Urinary bladder (tissue), 4 donors: ENCODE data around the gene ZC2HC1B. TPM values are rescaled to one million over a fixed set of nuclear protein-coding genes. Genes with fewer than 3 reads are reported as not detected.

Source experiments
- DNase-seq: peaks from one replicate; pipeline ENCODE4 v3.0.0-alpha.2; 2015; ENCODE audit errors: extremely low spot score
- H3K27ac ChIP-seq: one replicate; pipeline ENCODE4 v1.5.1; 2013; ENCODE audit warnings: low read depth, mild to moderate bottlenecking, moderate library complexity
- H3K36me3 ChIP-seq: one replicate; pipeline ENCODE4 v1.6.1; 2013; ENCODE audit warnings: mild to moderate bottlenecking, moderate library complexity; ENCODE audit not compliant: insufficient read depth
- H3K4me1 ChIP-seq: one replicate; pipeline ENCODE4 v1.6.1; 2013; ENCODE audit warnings: mild to moderate bottlenecking, moderate library complexity; ENCODE audit not compliant: insufficient read depth
- H3K4me3 ChIP-seq: one replicate; pipeline ENCODE4 v1.5.1; 2013; ENCODE audit warnings: low read depth, low read length
- WGBS: extraction: QIAGEN DNeasy Blood & Tissue Kit; methylation state at CpG from one replicate; pipeline ENCODE4 v1.1.7; 2013; 5-methylcytosine and 5-hydroxymethylcytosine counted together
- polyA plus RNA-seq: library from polyadenylated mRNA; stranded (reverse); fragments of 200-250 nt; gene quantifications from one replicate; pipeline ENCODE4 v1.2.3, GENCODE V29; 2013
- total RNA-seq: library from RNA; depleted of rRNA; stranded (reverse); fragments of >200 nt; gene quantifications from one replicate; pipeline ENCODE4 v1.2.3, GENCODE V29; 2014
- donor health status: healthy with polysubstance abuse.
- donor health status: healthy.

Gene ZC2HC1B
- total and polyA plus RNA-seq, 2 donors, result not detected

DNA sequence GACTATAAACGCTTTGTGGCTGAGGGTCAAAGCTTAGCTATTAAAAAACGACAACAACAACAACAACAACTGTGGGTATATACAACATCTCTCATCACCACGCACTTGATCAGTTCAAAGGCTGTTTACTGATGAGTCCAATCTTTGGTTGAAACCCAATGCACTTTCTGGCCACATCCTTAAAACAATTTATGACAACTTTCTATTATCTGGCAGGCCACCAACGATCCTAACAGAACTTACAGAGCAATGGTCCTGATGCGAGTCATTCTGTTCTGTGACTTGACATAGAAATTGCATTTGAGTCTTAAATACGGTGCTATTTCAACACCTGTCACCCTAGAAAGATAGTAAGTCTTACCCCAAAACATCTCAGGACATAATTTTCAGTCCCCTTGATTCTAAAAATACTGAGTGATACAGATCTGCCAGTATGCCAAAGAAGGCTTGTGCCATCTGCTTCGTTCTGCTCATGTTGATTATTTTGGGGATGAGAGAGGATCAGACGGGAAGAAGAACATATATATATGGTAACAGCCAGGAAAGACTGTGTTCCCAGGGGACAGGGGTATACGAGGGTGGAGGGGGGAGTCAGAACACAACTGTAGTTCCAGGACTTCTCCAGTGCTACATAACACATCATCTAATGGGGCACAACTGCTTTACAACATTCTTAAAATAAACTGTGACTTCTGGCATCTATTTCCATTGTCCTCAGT, 87.9 kb downstream of the ZC2HC1B start:
- no peaks in the 10 kb centered on the region for H3K36me3 ChIP-seq
- no peak overlapping the region for H3K27ac ChIP-seq
- 83% methylated on average over 9 of the region's 9 CpGs for WGBS
- no peak overlapping the region for H3K4me3 ChIP-seq
- DNase-seq, result no peak
- H3K4me1 ChIP-seq, result no peaks in the 10 kb centered on the region

DNA sequence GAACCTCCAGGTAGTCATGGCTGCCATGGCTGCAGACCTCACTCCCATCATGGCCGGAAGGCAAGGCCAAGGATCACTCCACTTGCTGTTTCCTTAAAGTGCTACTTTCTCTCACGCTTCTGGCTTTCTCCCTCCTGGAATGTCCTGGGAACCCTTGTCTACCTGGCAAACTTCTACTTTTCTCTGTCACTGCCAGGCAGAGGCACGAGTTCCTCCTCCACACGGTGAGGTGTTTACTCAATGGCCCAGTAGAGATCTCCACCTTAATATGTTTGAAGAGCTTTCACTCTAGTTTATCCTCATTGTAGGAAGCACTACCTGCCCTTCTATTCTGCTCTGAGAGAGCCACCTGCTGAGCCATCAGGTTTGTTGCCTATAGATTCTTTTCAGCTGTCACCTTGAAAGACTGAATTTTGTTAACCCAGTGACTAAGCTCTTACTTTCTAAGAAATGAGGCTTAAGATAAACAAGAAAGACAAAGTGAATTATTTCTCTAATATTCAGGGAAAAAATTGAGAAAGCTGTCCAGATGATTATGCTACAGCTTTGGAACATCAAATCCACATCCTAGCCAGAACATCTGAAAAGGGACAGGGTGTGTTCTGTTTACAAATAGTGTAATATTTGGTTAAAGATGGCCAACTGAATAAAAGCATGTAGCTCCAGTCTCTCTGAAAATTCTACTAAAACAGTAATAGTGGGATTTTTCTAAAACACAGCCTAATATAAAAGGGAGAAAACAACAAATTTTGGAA, 88.8 kb downstream of the ZC2HC1B start:
- no peak overlapping the region for H3K27ac ChIP-seq
- no peak for DNase-seq
- no peaks in the 10 kb centered on the region for H3K36me3 ChIP-seq
- 80% methylated on average over 4 of the region's 4 CpGs for WGBS
- no peak overlapping the region for H3K4me3 ChIP-seq
- no peaks in the 10 kb centered on the region for H3K4me1 ChIP-seq

DNA sequence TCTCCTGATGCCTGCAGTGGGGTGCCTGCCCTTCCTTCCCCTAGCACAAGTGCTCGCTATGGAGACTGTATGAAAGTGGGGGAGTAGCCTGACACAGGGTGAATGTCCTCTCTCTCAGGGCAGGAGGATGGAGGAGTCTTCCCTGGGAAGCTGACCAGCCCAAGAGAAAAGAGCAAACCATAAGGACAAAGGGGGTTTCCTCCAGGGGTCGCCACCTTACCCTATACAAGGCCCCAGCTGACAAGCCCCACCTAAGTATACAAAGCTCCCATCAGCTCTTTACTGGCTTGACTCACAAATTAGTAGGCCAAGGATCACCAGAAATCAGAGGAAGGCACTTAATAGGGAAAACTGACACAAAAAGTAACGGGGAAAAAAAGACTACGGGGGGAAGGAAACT, 89.6 kb downstream of the ZC2HC1B start:
- H3K36me3 ChIP-seq, result no peaks in the 10 kb centered on the region
- H3K4me3 ChIP-seq, result no peak overlapping the region
- H3K4me1 ChIP-seq, result no peaks in the 10 kb centered on the region
- no peak for DNase-seq
- 85% methylated on average over 4 of the region's 4 CpGs for WGBS
- H3K27ac ChIP-seq, result no peak overlapping the region

DNA sequence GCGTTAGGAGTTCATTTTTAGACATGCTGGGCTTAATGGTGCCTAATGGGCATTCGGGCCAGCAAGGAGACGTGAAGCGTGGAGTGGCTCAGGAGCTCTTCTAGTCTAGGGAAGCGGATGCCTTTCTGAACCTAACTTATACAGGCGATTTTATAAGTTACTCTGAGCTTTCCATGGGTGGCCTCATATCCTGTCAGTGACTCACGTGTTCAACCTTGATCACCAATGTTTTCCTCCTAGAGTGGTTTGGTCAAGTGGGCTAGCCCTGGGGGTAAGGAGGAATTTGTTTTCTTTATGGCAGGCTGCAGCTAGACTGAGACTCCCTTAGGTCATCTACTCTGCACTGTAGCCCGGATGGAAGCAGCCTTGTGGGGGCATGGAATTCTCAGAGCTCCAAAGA, 91.7 kb downstream of the ZC2HC1B start:
- no peak overlapping the region for H3K27ac ChIP-seq
- no peaks in the 10 kb centered on the region for H3K36me3 ChIP-seq
- no peak overlapping the region for H3K4me3 ChIP-seq
- no peaks in the 10 kb centered on the region for H3K4me1 ChIP-seq
- no peak for DNase-seq
- 94% methylated on average over 8 of the region's 8 CpGs for WGBS

DNA sequence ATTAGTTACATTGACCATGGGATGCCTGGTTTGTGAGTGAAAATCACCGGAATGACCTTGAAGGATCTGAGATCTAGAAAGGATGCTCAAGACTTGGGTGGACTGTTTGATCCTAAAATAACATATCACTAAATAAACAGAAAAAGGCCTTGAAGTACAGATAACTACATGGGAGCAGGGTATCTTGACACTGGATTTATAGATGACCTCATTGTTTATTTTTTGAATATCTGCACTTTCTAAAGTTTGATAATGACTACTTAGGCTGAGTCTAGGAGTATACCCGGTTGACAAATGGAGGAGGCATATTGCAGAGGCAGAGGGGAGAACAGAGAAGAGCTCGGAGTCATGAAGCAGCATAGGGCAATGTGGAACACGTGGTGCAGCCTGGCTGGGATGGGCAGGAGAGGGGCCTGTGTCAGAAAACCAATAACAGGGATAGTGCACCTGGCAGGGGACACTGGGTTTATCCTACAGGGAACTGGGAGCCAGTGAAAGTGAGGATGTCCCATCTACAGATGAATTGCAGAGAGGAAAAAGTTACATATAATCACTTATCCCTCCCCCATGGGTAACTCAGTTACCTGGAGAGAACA, 93.5 kb downstream of the ZC2HC1B start:
- DNase-seq, result no peak
- 66% methylated on average over 4 of the region's 4 CpGs for WGBS
- H3K4me3 ChIP-seq, result no peak overlapping the region
- no peak overlapping the region for H3K27ac ChIP-seq
- no peaks in the 10 kb centered on the region for H3K36me3 ChIP-seq
- no peaks in the 10 kb centered on the region for H3K4me1 ChIP-seq

DNA sequence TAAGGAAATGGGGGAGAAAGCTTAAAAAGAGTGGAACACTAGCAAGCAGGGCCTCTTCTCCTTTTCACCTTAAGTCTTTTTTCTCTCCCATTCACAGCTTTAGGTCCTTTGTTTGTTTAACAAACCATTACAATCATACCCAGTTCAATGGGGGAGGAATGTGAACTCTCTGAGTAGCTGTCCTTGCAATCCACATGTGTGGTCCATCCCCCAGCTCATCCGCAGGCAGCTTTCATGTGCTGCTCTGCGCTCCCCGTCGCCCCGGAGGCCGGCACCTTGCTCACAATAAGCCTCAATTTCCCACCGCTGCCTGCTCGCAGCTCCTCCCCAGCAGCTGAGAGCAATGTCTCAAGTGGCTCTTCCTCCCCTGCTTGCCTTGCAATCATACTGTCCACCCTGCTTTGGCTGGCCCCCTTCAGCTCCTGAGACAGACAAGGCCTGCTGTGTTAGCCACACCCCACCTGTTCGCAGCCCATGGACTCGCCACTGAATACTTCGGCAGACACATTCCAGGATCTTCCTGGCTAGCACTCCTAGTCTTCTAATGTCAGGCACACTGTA, 94.6 kb downstream of the ZC2HC1B start:
- 66% methylated on average over 11 of the region's 11 CpGs for WGBS
- Histone ChIP-seq H3K27ac (no peak overlapping the region), H3K4me3 (no peak overlapping the region), H3K4me1 (no peaks in the 10 kb centered on the region), H3K36me3 (no peaks in the 10 kb centered on the region)
- no peak for DNase-seq

DNA sequence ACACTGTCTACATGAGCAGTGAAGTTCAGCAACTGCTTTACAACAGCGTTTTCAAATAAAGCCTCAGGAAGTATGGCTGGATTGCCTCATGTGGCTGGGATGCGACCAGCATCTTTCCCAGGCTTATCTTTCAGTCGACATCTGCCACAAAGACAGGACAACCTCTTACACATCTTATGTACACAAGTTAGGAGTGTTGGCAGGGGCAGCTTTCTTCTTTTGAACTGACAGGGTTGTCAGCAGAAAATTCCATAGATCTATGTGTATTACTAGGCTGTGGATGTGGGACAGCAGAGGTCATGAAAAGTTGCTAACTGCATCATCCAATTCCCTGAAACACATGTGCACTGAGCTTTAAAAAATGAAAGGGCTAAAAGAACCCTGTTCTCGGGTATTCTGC, 95.7 kb downstream of the ZC2HC1B start:
- Histone ChIP-seq H3K4me3 (no peak overlapping the region), H3K27ac (no peak overlapping the region), H3K4me1 (no peaks in the 10 kb centered on the region), H3K36me3 (no peaks in the 10 kb centered on the region)
- 37% methylated on average over 4 of the region's 4 CpGs for WGBS
- no peak for DNase-seq

DNA sequence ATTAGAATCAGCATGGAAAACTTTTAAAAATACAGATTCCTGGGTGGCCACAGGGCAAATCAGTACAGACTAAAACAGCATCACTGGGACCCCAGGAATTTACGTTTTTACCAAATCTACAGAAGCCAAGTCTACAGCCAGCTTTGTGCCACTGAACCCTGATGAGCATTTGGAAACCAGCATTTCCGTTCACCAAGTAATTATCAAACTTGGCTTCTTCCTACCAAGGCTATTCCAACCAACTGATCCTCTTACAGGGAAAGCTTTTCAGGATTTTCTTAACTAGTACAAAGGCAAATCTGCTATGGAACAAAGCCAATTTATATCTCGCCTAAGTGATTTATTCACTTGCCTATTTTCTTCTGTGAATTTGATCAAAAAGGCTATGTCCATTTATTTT, 96.8 kb downstream of the ZC2HC1B start:
- no peaks in the 10 kb centered on the region for H3K4me1 ChIP-seq

DNA sequence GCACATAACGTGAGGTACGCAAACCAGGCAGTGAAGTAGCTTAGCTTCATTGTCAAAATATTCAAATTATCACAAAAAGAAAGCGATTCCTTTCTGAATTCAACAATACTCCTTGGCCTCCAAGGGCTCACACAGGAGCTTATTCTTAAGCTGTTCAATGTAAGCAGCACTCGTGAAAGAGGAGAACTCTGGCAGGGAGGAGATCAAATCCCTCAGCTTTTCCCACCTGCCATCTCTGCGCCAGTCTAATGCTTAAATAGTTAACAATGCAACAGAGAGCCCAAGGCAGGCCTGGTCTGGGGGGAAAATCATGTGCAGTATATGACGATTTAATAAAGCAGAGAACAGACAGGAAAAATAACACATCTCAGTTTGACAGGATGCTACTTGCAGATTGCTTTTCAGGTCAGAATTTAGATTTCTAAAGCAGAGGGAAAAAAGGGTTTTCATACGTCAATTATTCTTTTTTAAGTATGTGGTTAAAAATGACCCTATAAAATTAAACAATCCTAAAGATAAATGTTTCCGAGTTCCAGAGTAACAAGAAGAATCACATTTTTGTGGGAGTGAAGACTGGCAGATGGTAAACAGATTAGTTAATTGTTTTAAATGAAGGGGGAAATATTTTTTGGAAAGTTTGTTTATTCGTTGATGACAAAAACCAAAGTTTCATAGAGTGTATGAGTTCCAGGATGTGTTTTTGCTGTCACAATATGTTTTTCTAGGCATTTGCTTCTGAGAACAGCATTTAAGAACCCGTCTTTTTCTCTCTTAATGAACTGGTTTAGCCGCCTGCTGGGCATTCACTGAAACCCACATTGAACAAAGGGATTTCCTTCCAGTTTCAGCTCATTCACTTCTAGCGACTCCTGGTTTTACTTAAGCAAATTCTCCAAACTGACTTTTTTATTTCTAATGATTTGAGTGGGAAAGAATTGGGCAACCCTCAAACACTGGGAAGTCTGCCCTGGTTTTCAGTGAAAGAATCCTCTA, 97.9 kb downstream of the ZC2HC1B start:
- no peak for DNase-seq
- Histone ChIP-seq H3K4me3 (no peak overlapping the region), H3K27ac (no peak overlapping the region), H3K36me3 (no peaks in the 10 kb centered on the region), H3K4me1 (no peaks in the 10 kb centered on the region)
- 46% methylated on average over 12 of the region's 12 CpGs for WGBS

More for the DNA sequence above, 96.8 kb downstream of the ZC2HC1B start:
- H3K36me3 ChIP-seq, result no peaks in the 10 kb centered on the region
- no peak for DNase-seq
- H3K4me3 ChIP-seq, result no peak overlapping the region
- WGBS, result 50% methylated on average over 3 of the region's 3 CpGs
- H3K27ac ChIP-seq, result no peak overlapping the region

DNA sequence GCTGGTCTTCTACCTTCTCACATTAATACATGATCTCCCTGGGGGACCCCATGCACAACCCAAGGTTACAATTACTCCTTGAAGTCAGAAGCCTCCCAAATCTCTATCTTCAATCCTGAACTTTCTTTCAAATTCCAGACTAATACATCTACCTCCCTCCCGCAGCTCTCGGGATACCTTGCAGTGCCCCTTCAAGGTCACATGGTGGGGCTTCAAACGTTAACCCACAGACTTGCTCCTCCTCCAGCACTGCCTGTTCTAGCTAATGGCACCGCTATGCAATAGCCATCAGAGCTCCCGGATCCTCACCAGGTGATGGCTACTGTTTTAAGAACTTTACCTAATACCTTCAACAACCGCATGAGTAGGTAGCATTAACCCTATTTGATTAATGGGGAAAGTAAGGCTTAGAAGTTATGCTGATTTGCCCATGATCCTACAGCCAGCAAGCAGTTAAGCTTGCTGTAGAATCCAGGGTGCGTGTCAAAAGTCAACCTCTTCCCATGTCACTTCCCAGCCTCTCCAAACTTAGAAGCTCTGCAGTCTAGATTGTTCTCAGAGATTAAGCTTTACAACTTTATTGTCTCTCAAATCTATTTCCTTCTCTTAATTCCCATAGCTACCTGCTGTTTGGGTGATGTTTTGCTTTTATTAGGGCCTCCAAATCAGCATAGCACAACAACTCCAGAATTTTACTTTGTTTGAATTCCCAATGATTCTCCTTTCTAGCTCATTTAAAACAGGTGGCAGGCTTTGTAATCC, 99.1 kb downstream of the ZC2HC1B start:
- Histone ChIP-seq H3K36me3 (no peaks in the 10 kb centered on the region), H3K4me1 (no peaks in the 10 kb centered on the region), H3K4me3 (no peak overlapping the region), H3K27ac (peak overlapping the region; percentile 54)
- no peak for DNase-seq
- 71% methylated on average over 7 of the region's 7 CpGs for WGBS

DNA sequence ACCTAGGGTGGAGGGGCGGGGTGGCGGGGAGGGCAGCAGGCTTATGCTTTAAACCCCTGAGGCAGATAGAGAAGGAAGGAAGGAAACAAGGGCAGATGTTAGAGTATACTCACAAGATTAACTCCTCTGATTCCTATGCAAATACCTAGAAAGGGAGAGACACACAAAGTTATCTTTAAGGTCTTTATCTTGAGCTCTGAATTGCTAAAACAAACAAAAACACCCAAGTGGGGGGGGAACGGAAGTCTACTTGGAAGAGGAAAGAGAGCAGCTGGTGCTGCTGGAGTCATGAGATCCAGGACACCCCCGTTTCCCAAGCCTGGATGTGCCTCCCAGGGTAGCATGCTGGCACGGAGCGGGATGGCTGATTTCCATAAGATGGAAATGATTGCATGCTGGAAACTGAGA, 100.4 kb downstream of the ZC2HC1B start:
- DNase-seq, result no peak
- H3K4me3 ChIP-seq, result no peak overlapping the region
- WGBS, result 47% methylated on average over 6 of the region's 6 CpGs

DNA sequence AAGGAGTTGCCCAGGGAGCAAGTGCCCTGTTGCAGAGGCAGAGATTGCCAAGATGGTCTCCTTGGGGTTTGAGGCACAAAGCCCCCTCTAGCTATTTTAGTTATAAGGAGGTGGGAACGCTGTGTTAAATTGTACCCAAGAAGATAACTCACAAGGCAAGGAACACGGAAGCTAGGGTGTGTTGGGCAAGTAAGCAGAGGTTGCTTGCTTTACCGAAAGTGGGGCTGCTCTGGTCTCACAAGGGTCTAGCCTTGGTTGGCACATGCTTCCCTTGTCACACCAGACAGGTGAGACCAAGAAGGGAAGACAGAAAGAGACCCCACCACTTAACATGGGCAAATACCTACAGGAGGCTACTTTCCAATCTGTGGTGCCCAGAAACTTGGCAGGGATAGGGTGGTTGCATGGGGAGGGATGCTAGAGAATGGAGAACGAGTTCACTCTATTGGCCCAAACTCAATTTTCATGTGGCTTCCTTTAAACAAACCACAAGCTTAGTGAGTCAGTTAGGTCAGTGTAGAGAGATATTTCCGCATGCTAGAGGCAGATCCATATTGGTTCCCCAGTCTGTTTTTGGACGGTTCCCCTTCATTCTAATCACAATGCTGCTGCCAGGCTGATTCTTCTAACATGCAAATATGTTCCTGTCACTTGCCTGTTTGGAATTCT, 101.4 kb downstream of the ZC2HC1B start:
- H3K36me3 ChIP-seq, result no peaks in the 10 kb centered on the region
- no peaks in the 10 kb centered on the region for H3K4me1 ChIP-seq
- no peak for DNase-seq
- H3K4me3 ChIP-seq, result no peak overlapping the region
- H3K27ac ChIP-seq, result no peak overlapping the region
- 79% methylated on average over 6 of the region's 6 CpGs for WGBS

More for the DNA sequence above, 100.4 kb downstream of the ZC2HC1B start:
- H3K36me3 ChIP-seq, result no peaks in the 10 kb centered on the region
- H3K27ac ChIP-seq, result no peak overlapping the region
- no peaks in the 10 kb centered on the region for H3K4me1 ChIP-seq
